CD4-positive, alpha-beta memory T cell (primary cell): ENCODE data around the gene INAFM1. TPM values are rescaled to one million over a fixed set of nuclear protein-coding genes. Genes with fewer than 3 reads are reported as not detected.
A peak's percentile ranks its signal among the peaks of the same experiment; 100 is the strongest.

Experiments
- CTCF ChIA-PET: fragments of 350-600 bp; sonication (Branson Sonifier 250); formaldehyde crosslinking; loops from one replicate; lab custom pipeline; 2021; ENCODE audit warnings: inconsistent platforms; ENCODE audit not compliant: partially characterized antibody; lab: Charles Lee
- POLR2A ChIA-PET: fragments of 350-600 bp; sonication (Branson Sonifier 250); formaldehyde crosslinking; loops from one replicate; lab custom pipeline; 2021; ENCODE audit not compliant: partially characterized antibody; lab: Charles Lee
- DNase-seq, 5 donors: peaks; one replicate each; pipeline versions ENCODE4 v3.0.0 to v3.0.0-alpha.2; 2020 to 2022; ENCODE audit warnings: mixed read lengths in 1 of 5
- H3K27ac ChIP-seq: one replicate; pipeline ENCODE4 v1.7.0; 2013; ENCODE audit warnings: low read depth, low read length
- H3K27me3 ChIP-seq: 2 replicates; pipeline ENCODE4 v1.7.0; 2013; ENCODE audit warnings: mild to moderate bottlenecking, low read length, moderate library complexity; ENCODE audit not compliant: insufficient read depth
- H3K36me3 ChIP-seq: 2 replicates; pipeline ENCODE4 v1.7.0; 2013; ENCODE audit warnings: mild to moderate bottlenecking, low read length, moderate library complexity; ENCODE audit not compliant: insufficient read depth
- H3K4me1 ChIP-seq: 2 replicates; pipeline ENCODE4 v1.7.0; 2013; ENCODE audit warnings: mild to moderate bottlenecking, low read length, moderate library complexity; ENCODE audit not compliant: insufficient read depth
- H3K4me3 ChIP-seq, 2 donors: one replicate each; pipeline ENCODE4 v1.7.0; 2013; ENCODE audit warnings: low read length in 2 of 2, mild to moderate bottlenecking in 1 of 2
- H3K9me3 ChIP-seq, 2 donors: one replicate each; pipeline ENCODE4 v1.7.0; 2013; ENCODE audit warnings: low read length in 2 of 2, control low read depth in 1 of 2; ENCODE audit not compliant: control insufficient read depth in 1 of 2
- H3K27ac Mint-ChIP-seq, 7 donors: one replicate each; pipeline ENCODE4 v1.8.0; 2020 to 2021; ENCODE audit warnings: mixed read lengths in 7 of 7, mild to moderate bottlenecking in 6 of 7, inconsistent platforms in 3 of 7, moderate library complexity in 3 of 7
- H3K27me3 Mint-ChIP-seq, 2 donors: one replicate each; pipeline ENCODE4 v1.8.0; 2020 to 2021; ENCODE audit warnings: mixed read lengths in 2 of 2
- H3K36me3 Mint-ChIP-seq, 2 donors: one replicate each; pipeline ENCODE4 v1.8.0; 2020 to 2021; ENCODE audit warnings: mixed read lengths in 2 of 2, inconsistent platforms in 1 of 2, mild to moderate bottlenecking in 1 of 2
- H3K4me1 Mint-ChIP-seq, 4 donors: one replicate each; pipeline ENCODE4 v1.8.0; 2020 to 2021; ENCODE audit warnings: mixed read lengths in 4 of 4, mild to moderate bottlenecking in 1 of 4
- H3K4me3 Mint-ChIP-seq, 8 donors: one replicate each; pipeline ENCODE4 v1.8.0; 2020 to 2021; ENCODE audit warnings: mixed read lengths in 8 of 8, mild to moderate bottlenecking in 7 of 8, moderate library complexity in 6 of 8, inconsistent platforms in 3 of 8
- H3K9me3 Mint-ChIP-seq, 8 donors: one replicate each; pipeline ENCODE4 v1.8.0; 2020 to 2021; ENCODE audit warnings: mixed read lengths in 8 of 8, mild to moderate bottlenecking in 5 of 8, inconsistent platforms in 3 of 8, moderate library complexity in 1 of 8
- intact Hi-C: fragments of 100-400 bp; cut with micrococcal nuclease; formaldehyde crosslinking; loops from one replicate; pipeline ENCODE4 v1.15.1; 2023
- microRNA-seq: library from miRNA; unstranded; fragments of <30 nt; microRNA quantifications from one replicate; pipeline ENCODE4 v1.2.0, GENCODE V29; 2021; ENCODE audit warnings: borderline replicate concordance, borderline number of aligned reads, borderline microRNAs expressed, mixed read lengths
- polyA plus RNA-seq, 2 donors: library from polyadenylated mRNA; unstranded; fragments of 300-500 nt; fragmentation: Illumina TruSeq; gene quantifications; one replicate each; pipeline ENCODE4 v1.2.3, GENCODE V29; 2021
- total RNA-seq, 2 experiments: library from RNA; stranded (reverse); gene quantifications; one replicate each; pipeline ENCODE4 v1.2.3, GENCODE V29; 2021

INAFM1 gene
- total and polyA plus RNA-seq, 4 experiments from 2014 or later, result 1.8 to 16.7 (median 8.5) TPM

DNA sequence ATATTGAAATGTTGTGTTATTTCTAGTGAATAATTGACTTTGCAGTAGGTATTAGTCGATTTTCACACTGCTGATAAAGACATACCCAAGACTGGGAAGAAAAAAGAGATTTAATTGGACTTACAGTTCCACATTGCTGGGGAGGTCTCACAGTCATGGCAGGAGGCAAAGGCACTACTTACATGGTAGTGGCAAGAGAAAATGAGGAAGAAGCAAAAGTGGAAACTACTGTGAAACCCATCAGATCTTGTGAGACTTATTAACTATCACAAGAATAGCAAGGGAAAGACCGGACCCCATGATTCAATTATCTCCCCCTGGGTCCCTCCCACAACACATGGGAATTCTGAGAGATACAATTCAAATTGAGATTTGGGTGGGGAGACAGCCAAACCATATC is 47.4 kb downstream of the INAFM1 start:
- H3K27me3 Mint-ChIP-seq, result peaks cover 18 to 20% of the 10 kb centered on the region in 2 donors
- intact Hi-C loops, result no loop called here
- peaks cover 0 to 2% (median 0%) of the 10 kb centered on the region in 8 donors for H3K9me3 Mint-ChIP-seq
- Histone ChIP-seq H3K36me3 (no peaks in the 10 kb centered on the region), H3K27me3 (no peaks in the 10 kb centered on the region), H3K4me1 (no peaks in the 10 kb centered on the region), H3K27ac (no peak overlapping the region), H3K9me3 (no peaks in the 10 kb centered on the region), H3K4me3 (no peak overlapping the region)
- CTCF ChIA-PET, result no interaction called here
- no peak overlapping the region for H3K4me3 Mint-ChIP-seq
- no peak for DNase-seq
- peak overlapping the region in 1 of 7 donors; percentile 12 for H3K27ac Mint-ChIP-seq
- H3K4me1 Mint-ChIP-seq, result no peaks in the 10 kb centered on the region
- POLR2A ChIA-PET, result no interaction called here
- H3K36me3 Mint-ChIP-seq, result no peaks in the 10 kb centered on the region

GRCh38 chr19:47323409-47323808 is 48.7 kb downstream of the INAFM1 start:
- Histone ChIP-seq H3K27me3 (no peaks in the 10 kb centered on the region), H3K4me3 (no peak overlapping the region), H3K36me3 (no peaks in the 10 kb centered on the region), H3K9me3 (no peaks in the 10 kb centered on the region), H3K4me1 (no peaks in the 10 kb centered on the region), H3K27ac (no peak overlapping the region)
- Mint-ChIP-seq H3K27ac (no peak overlapping the region), H3K36me3 (no peaks in the 10 kb centered on the region), H3K4me3 (no peak overlapping the region), H3K9me3 (peaks cover 0 to 2% (median 0%) of the 10 kb centered on the region in 8 donors), H3K4me1 (no peaks in the 10 kb centered on the region), H3K27me3 (peaks cover 18 to 19% of the 10 kb centered on the region in 2 donors)
- no peak for DNase-seq
- ChIA-PET CTCF (no interaction called here), POLR2A (no interaction called here)
- intact Hi-C loops, result no loop called here

DNA sequence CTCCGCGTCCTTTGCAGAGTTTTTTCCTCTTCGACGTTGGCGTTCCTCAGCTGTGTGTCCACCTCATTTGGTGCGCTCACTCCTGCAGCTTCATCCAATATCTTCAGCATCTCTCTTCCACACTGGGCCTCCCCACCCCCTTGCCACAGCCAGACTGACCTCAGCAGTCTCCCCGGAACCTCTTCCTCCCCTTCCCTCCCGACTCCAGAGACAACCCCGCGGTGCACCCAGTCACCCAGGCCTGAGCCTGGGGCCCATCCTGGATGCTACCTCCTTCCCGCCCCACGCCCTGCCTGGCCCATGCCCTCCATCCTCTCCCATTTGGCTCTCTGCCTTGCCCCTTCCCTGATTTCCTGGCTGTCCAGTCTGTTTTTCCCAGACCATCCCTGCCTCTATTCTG is 49.2 kb downstream of the INAFM1 start:
- H3K27ac Mint-ChIP-seq, result no peak overlapping the region
- H3K36me3 ChIP-seq, result no peaks in the 10 kb centered on the region
- no peaks in the 10 kb centered on the region for H3K4me1 ChIP-seq
- no peak overlapping the region for H3K27ac ChIP-seq
- H3K4me3 Mint-ChIP-seq, result no peak overlapping the region
- no peaks in the 10 kb centered on the region for H3K36me3 Mint-ChIP-seq
- POLR2A ChIA-PET, result no interaction called here
- no peaks in the 10 kb centered on the region for H3K9me3 ChIP-seq
- intact Hi-C loops, result no loop called here
- peaks cover 0 to 2% (median 0%) of the 10 kb centered on the region in 8 donors for H3K9me3 Mint-ChIP-seq
- H3K4me1 Mint-ChIP-seq, result no peaks in the 10 kb centered on the region
- CTCF ChIA-PET, result no interaction called here
- H3K4me3 ChIP-seq, result no peak overlapping the region
- peaks cover 18% of the 10 kb centered on the region in 2 donors for H3K27me3 Mint-ChIP-seq
- DNase-seq, result no peak
- H3K27me3 ChIP-seq, result no peaks in the 10 kb centered on the region

- CTCF ChIA-PET, result no interaction called here
- Mint-ChIP-seq H3K27ac (no peak overlapping the region), H3K9me3 (peaks cover 0 to 2% (median 0%) of the 10 kb centered on the region in 8 donors), H3K27me3 (peaks cover 18% of the 10 kb centered on the region in 2 donors), H3K4me3 (no peak overlapping the region), H3K36me3 (no peaks in the 10 kb centered on the region), H3K4me1 (no peaks in the 10 kb centered on the region)
- H3K9me3 ChIP-seq, result no peaks in the 10 kb centered on the region
- no peaks in the 10 kb centered on the region for H3K4me1 ChIP-seq
- no peak overlapping the region for H3K4me3 ChIP-seq
- no peaks in the 10 kb centered on the region for H3K27me3 ChIP-seq
- intact Hi-C loops, result no loop called here
- DNase-seq, result no peak
- H3K27ac ChIP-seq, result no peak overlapping the region
- no peaks in the 10 kb centered on the region for H3K36me3 ChIP-seq
- POLR2A ChIA-PET, result no interaction called here
Measured at GRCh38 chr19:47324502-47324901, 49.8 kb downstream of the INAFM1 start.

Small RNA genes within 50 kb of the gene (microRNA-seq; reads per million reads assigned to microRNA genes)
- gene MIR3190 (not detected), gene MIR3191 (not detected)

Other genes with a start within 250 kb of the INAFM1 start
- 10 to 100 TPM; 34.1 to 36.0 TPM for gene TMEM160, start 226.3 kb upstream of the INAFM1 start, total RNA-seq
- 100 to 1,000 TPM; 112 to 133 TPM for gene TMEM160, start 226.3 kb upstream of the INAFM1 start, polyA plus RNA-seq
- 10 to 100 TPM; 74.8 to 75.7 TPM for gene ZC3H4, start 161.1 kb upstream of the INAFM1 start, total RNA-seq
- 1 to 10 TPM in 1 of 2 donors, under 1 TPM in 1; 0.33 to 3.4 TPM for gene ZC3H4, start 161.1 kb upstream of the INAFM1 start, polyA plus RNA-seq
- gene SAE1, start 144.1 kb upstream of the INAFM1 start, total RNA-seq, result 10 to 100 TPM; 35.3 to 36.0 TPM
- gene SAE1, start 144.1 kb upstream of the INAFM1 start, polyA plus RNA-seq, result 100 to 1,000 TPM; 107 to 182 TPM
- 10 to 100 TPM; 31.9 to 32.2 TPM for gene BBC3, start 43.7 kb upstream of the INAFM1 start, total RNA-seq
- gene BBC3, start 43.7 kb upstream of the INAFM1 start, polyA plus RNA-seq, result 1 to 10 TPM; 3.7 to 8.0 TPM
- 10 to 100 TPM; 39.5 to 40.4 TPM for gene CCDC9, start 18.4 kb upstream of the INAFM1 start, total RNA-seq
- 10 to 100 TPM in 1 of 2 donors, 1 to 10 TPM in 1; 4.6 to 11.9 TPM for gene CCDC9, start 18.4 kb upstream of the INAFM1 start, polyA plus RNA-seq
- 1 to 10 TPM; 4.1 to 4.6 TPM for gene C5AR1, start 35.0 kb downstream of the INAFM1 start, total RNA-seq
- not detected for gene C5AR1, start 35.0 kb downstream of the INAFM1 start, polyA plus RNA-seq
- 1 to 10 TPM; 2.1 to 2.9 TPM for gene C5AR2, start 57.3 kb downstream of the INAFM1 start, total RNA-seq
- under 1 TPM; 0.10 to 0.11 TPM for gene C5AR2, start 57.3 kb downstream of the INAFM1 start, polyA plus RNA-seq
- 10 to 100 TPM; 26.5 to 27.3 TPM for gene DHX34, start 74.4 kb downstream of the INAFM1 start, total RNA-seq
- gene DHX34, start 74.4 kb downstream of the INAFM1 start, polyA plus RNA-seq, result 1 to 10 TPM; 1.7 to 7.4 TPM
- gene MEIS3, start 144.6 kb downstream of the INAFM1 start, total RNA-seq, result under 1 TPM in 1 of 2 experiments, not detected in 1; 0.35 TPM
- gene MEIS3, start 144.6 kb downstream of the INAFM1 start, polyA plus RNA-seq, result under 1 TPM in 1 of 2 donors, not detected in 1; 0.71 TPM
- gene SLC8A2, start 197.0 kb downstream of the INAFM1 start, total RNA-seq, result not detected
- not detected for gene SLC8A2, start 197.0 kb downstream of the INAFM1 start, polyA plus RNA-seq
- gene KPTN, start 209.3 kb downstream of the INAFM1 start, total RNA-seq, result 1 to 10 TPM; 4.0 to 4.3 TPM
- 10 to 100 TPM in 1 of 2 donors, 1 to 10 TPM in 1; 4.8 to 10.6 TPM for gene KPTN, start 209.3 kb downstream of the INAFM1 start, polyA plus RNA-seq
- gene NAPA, start 240.2 kb downstream of the INAFM1 start, total RNA-seq, result 10 to 100 TPM; 84.1 to 88.1 TPM
- gene NAPA, start 240.2 kb downstream of the INAFM1 start, polyA plus RNA-seq, result 100 to 1,000 TPM in 1 of 2 donors, 10 to 100 TPM in 1; 90.8 to 129 TPM